Measurements from ENCODE around the gene LEP.

LEP gene

DNA sequence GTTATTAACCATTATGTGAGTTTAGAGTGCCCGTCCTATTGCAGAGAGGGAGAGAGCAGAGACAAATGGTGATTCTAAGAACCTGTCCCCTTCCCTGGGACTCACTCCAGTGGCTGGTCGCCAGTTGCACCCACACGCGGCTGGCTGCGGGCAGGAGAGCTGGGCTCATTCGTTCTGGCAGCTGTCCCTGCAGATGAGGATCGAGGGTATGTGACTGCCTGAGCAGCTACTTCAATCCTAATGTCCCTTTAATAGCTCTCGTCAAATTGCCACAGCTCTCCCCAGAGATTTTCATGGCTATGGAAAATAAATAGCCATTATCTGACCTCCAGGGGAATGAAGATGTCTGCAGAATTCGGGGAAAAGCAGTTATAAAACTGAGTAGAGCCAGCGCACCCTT is 61.1 kb downstream of the LEP start:
- no peaks in the 10 kb centered on the region for H3K9me3 ChIP-seq (ENCODE audit: insufficient read depth, low read length, severe bottlenecking)
- no peak overlapping the region for H3K9ac ChIP-seq (ENCODE audit: low read depth, low read length)
- H4K20me1 ChIP-seq (ENCODE audit: insufficient read depth, low read length) = no peaks in the 10 kb centered on the region; the same call in 1 of the 2 replicates
- 0 out of 3 replicates have a peak, but pooled peaks have one; percentile 8 for ATAC-seq (ENCODE audit: insufficient read depth, low read depth)
- no peaks in the 10 kb centered on the region for H3K79me2 ChIP-seq (ENCODE audit: insufficient read depth, low read length)
- no peak overlapping the region for H3K27ac ChIP-seq (ENCODE audit: low read length)
- H3K4me1 ChIP-seq (ENCODE audit: insufficient read depth, low read length) = no peaks in the 10 kb centered on the region
- H3K4me3 ChIP-seq (ENCODE audit: low read depth in 1 of 2, low read length in 2 of 2) = no peak overlapping the region
- no peaks in the 10 kb centered on the region for H3K27me3 ChIP-seq (ENCODE audit: insufficient read depth, low read length, poor library complexity)
- no peak for DNase-seq
- H3K4me2 ChIP-seq (ENCODE audit: insufficient read depth, low read length) = no peak overlapping the region
- H3K36me3 ChIP-seq (ENCODE audit: insufficient read depth, low read length) = peaks cover 38% of the 10 kb centered on the region
- TF ChIP-seq, protein P1, sequence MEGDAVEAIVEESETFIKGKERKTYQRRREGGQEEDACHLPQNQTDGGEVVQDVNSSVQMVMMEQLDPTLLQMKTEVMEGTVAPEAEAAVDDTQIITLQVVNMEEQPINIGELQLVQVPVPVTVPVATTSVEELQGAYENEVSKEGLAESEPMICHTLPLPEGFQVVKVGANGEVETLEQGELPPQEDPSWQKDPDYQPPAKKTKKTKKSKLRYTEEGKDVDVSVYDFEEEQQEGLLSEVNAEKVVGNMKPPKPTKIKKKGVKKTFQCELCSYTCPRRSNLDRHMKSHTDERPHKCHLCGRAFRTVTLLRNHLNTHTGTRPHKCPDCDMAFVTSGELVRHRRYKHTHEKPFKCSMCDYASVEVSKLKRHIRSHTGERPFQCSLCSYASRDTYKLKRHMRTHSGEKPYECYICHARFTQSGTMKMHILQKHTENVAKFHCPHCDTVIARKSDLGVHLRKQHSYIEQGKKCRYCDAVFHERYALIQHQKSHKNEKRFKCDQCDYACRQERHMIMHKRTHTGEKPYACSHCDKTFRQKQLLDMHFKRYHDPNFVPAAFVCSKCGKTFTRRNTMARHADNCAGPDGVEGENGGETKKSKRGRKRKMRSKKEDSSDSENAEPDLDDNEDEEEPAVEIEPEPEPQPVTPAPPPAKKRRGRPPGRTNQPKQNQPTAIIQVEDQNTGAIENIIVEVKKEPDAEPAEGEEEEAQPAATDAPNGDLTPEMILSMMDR (IDR thresholded peaks at IDR 0.05; ENCODE audit: borderline replicate concordance, extremely low read depth, low read length, poor library complexity, severe bottlenecking) = no peak
- TF ChIP-seq EZH2 (IDR thresholded peaks at IDR 0.05; ENCODE audit: borderline replicate concordance, low read depth, low read length, severe bottlenecking) = no peak
- H2AFZ ChIP-seq (ENCODE audit: low read depth, low read length) = no peak overlapping the region

DNA sequence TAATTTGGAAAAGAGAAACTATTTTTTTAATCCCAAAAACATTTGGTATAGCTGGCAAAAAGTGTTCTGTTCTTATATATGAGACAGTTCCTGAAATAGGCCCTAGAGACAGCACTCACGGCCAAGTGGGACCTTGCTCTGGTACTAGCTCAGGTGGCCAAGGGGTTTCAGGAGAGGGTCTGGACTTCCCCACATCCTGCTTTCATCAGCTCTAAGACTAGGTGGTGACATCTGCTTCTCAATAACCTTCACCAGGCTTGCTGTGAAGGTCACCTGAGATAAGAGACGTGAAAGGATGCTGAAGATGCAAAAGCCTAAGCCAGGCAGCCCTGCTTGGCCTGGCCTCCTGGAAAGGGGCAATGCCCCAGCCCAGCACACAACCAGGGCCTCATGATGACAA is 62.1 kb downstream of the LEP start:
- Histone ChIP-seq H2AFZ (ENCODE audit: low read depth, low read length) (no peak overlapping the region), H3K27ac (ENCODE audit: low read length) (no peak overlapping the region), H3K4me1 (ENCODE audit: insufficient read depth, low read length) (no peaks in the 10 kb centered on the region), H4K20me1 (ENCODE audit: insufficient read depth, low read length) (no peaks in the 10 kb centered on the region; the same call in 1 of the 2 replicates), H3K9me3 (ENCODE audit: insufficient read depth, low read length, severe bottlenecking) (no peaks in the 10 kb centered on the region), H3K36me3 (ENCODE audit: insufficient read depth, low read length) (peaks cover 48% of the 10 kb centered on the region), H3K4me3 (ENCODE audit: low read depth in 1 of 2, low read length in 2 of 2) (no peak overlapping the region), H3K4me2 (ENCODE audit: insufficient read depth, low read length) (no peak overlapping the region), H3K27me3 (ENCODE audit: insufficient read depth, low read length, poor library complexity) (no peaks in the 10 kb centered on the region), H3K9ac (ENCODE audit: low read depth, low read length) (no peak overlapping the region), H3K79me2 (ENCODE audit: insufficient read depth, low read length) (no peaks in the 10 kb centered on the region)
- DNase-seq (no peak), ATAC-seq (ENCODE audit: insufficient read depth, low read depth) (no peak)
- TF ChIP-seq EZH2 (IDR thresholded peaks at IDR 0.05; ENCODE audit: borderline replicate concordance, low read depth, low read length, severe bottlenecking) = no peak
- TF ChIP-seq, protein P1 (IDR thresholded peaks at IDR 0.05; ENCODE audit: borderline replicate concordance, extremely low read depth, low read length, poor library complexity, severe bottlenecking) = no peak

DNA sequence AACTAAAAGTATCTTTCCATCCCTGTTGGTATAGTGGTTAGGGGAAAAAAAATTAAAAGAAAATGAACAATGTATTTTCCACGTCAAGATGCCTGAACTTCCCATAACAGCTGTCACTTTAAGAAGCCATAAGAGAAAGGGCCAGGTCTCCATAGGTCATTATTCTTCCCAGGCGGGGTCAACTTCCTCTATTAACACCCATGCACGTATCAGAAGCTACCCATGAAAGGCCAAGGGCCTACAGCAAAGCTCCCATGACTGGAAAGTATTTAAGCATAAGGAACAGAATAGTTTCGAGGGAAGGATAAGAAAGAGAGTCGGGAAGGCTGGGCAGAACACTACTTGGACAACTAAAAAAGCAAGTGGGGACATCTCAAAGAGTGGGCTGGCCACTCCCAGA is 62.6 kb downstream of the LEP start:
- TF ChIP-seq, protein P1 (IDR thresholded peaks at IDR 0.05; ENCODE audit: borderline replicate concordance, extremely low read depth, low read length, poor library complexity, severe bottlenecking) = no peak
- no peak for TF ChIP-seq EZH2 (IDR thresholded peaks at IDR 0.05; ENCODE audit: borderline replicate concordance, low read depth, low read length, severe bottlenecking)
- no peak overlapping the region for H3K9ac ChIP-seq (ENCODE audit: low read depth, low read length)
- no peaks in the 10 kb centered on the region for H3K79me2 ChIP-seq (ENCODE audit: insufficient read depth, low read length)
- no peak for ATAC-seq (ENCODE audit: insufficient read depth, low read depth)
- H2AFZ ChIP-seq (ENCODE audit: low read depth, low read length) = no peak overlapping the region
- H3K27ac ChIP-seq (ENCODE audit: low read length) = no peak overlapping the region
- H3K36me3 ChIP-seq (ENCODE audit: insufficient read depth, low read length) = peaks cover 53% of the 10 kb centered on the region
- no peaks in the 10 kb centered on the region for H3K9me3 ChIP-seq (ENCODE audit: insufficient read depth, low read length, severe bottlenecking)
- no peak for DNase-seq
- no peaks in the 10 kb centered on the region for H3K4me1 ChIP-seq (ENCODE audit: insufficient read depth, low read length)
- H4K20me1 ChIP-seq (ENCODE audit: insufficient read depth, low read length) = no peaks in the 10 kb centered on the region; the same call in 1 of the 2 replicates
- no peak overlapping the region for H3K4me3 ChIP-seq (ENCODE audit: low read depth in 1 of 2, low read length in 2 of 2)
- no peak overlapping the region for H3K4me2 ChIP-seq (ENCODE audit: insufficient read depth, low read length)
- H3K27me3 ChIP-seq (ENCODE audit: insufficient read depth, low read length, poor library complexity) = no peaks in the 10 kb centered on the region

DNA sequence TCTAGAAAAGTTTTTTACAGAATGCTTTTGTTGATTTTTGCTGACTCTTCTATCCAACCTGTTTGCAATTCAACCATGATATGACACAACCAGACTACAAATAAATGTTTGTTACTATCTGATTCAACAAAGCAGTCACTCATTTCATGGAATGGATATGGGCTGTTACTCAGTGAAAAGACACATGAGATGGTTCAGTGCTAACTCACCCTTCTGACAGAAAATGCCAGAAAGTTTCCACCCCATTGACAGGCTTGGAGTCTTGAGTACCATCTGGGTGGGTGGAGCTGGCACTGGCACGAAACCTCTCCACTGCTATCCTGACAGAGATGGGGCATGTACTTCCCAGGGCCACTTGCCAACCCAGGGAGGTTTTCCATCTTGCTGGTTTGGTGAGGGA is 63.1 kb downstream of the LEP start:
- Histone ChIP-seq H3K27ac (ENCODE audit: low read length) (no peak overlapping the region), H3K4me2 (ENCODE audit: insufficient read depth, low read length) (no peak overlapping the region), H3K27me3 (ENCODE audit: insufficient read depth, low read length, poor library complexity) (no peaks in the 10 kb centered on the region), H3K4me3 (ENCODE audit: low read depth in 1 of 2, low read length in 2 of 2) (no peak overlapping the region), H2AFZ (ENCODE audit: low read depth, low read length) (no peak overlapping the region), H3K4me1 (ENCODE audit: insufficient read depth, low read length) (no peaks in the 10 kb centered on the region), H3K9ac (ENCODE audit: low read depth, low read length) (no peak overlapping the region), H3K79me2 (ENCODE audit: insufficient read depth, low read length) (no peaks in the 10 kb centered on the region), H3K9me3 (ENCODE audit: insufficient read depth, low read length, severe bottlenecking) (no peaks in the 10 kb centered on the region), H4K20me1 (ENCODE audit: insufficient read depth, low read length) (no peaks in the 10 kb centered on the region; the same call in 1 of the 2 replicates), H3K36me3 (ENCODE audit: insufficient read depth, low read length) (peaks cover 57% of the 10 kb centered on the region)
- ATAC-seq (ENCODE audit: insufficient read depth, low read depth) = no peak
- no peak for DNase-seq
- no peak for TF ChIP-seq EZH2 (IDR thresholded peaks at IDR 0.05; ENCODE audit: borderline replicate concordance, low read depth, low read length, severe bottlenecking)
- TF ChIP-seq, protein P1 (IDR thresholded peaks at IDR 0.05; ENCODE audit: borderline replicate concordance, extremely low read depth, low read length, poor library complexity, severe bottlenecking) = no peak

Data from DND-41 (cell line).